Renal cortex interstitium (tissue), 15 donors: Measurements from ENCODE around the gene ALPL. TPM values are rescaled to one million over a fixed set of nuclear protein-coding genes. Genes with fewer than 3 reads are reported as not detected.
"Not testable (repeated sequence)": the region's sequence is repeated elsewhere in the genome, so short reads cannot be mapped to it uniquely, and the experiment has no call there.

Experiments used
- DNase-seq, 11 donors: peaks; one replicate each; pipeline ENCODE4 v3.0.0-alpha.2; 2013; ENCODE audit warnings: low read depth in 9 of 11, low spot score in 4 of 11; ENCODE audit errors: extremely low read depth in 1 of 11
- long read RNA-seq, 16 experiments: transcript quantifications; one replicate each; lab custom pipeline, GENCODE V29; 2026
- polyA plus RNA-seq, 3 donors: library from polyadenylated mRNA; unstranded; fragments of 120-200 nt; gene quantifications; one replicate each; pipeline ENCODE4 v1.2.1, GENCODE V29; 2013; ENCODE audit not compliant: insufficient read length in 3 of 3

ALPL gene
- polyA plus RNA-seq = 10 to 100 TPM; 36.5 to 47.9 (median 41.4) TPM
- long read RNA-seq, donor 1, transcript ALPL-204 (12 exons, 2,589 nt) = major isoform, 7 of 8 reads
- long read RNA-seq, donor 1, partial matches to known transcripts = 0 of 8 reads
- long read RNA-seq, donor 1, other reads (novel, unspliced or antisense) = 0 of 8 reads
- long read RNA-seq, donor 2, partial matches to known transcripts = 0 of 2 reads
- long read RNA-seq, donor 2, other reads (novel, unspliced or antisense) = 0 of 2 reads
- long read RNA-seq, donor 3, transcript ALPL-204 (12 exons, 2,589 nt) = major isoform, 8 of 11 reads
- long read RNA-seq, donor 3, partial matches to known transcripts = 0 of 11 reads
- long read RNA-seq, donor 3, other reads (novel, unspliced or antisense) = 0 of 11 reads
- long read RNA-seq, donor 4, transcript ALPL-204 (12 exons, 2,589 nt) = major isoform, 12 of 14 reads
- long read RNA-seq, donor 4, partial matches to known transcripts = 0 of 14 reads
- long read RNA-seq, donor 4, other reads (novel, unspliced or antisense) = 0 of 14 reads
- long read RNA-seq, donor 5 = 0 reads
- long read RNA-seq, donor 6, transcript ALPL-204 (12 exons, 2,589 nt) = major isoform, 9 of 12 reads
- long read RNA-seq, donor 6, partial matches to known transcripts = 0 of 12 reads
- long read RNA-seq, donor 6, other reads (novel, unspliced or antisense) = 0 of 12 reads
- long read RNA-seq, donor 7, transcript ALPL-204 (12 exons, 2,589 nt) = major isoform, 9 of 10 reads
- long read RNA-seq, donor 7, partial matches to known transcripts = 0 of 10 reads
- long read RNA-seq, donor 7, other reads (novel, unspliced or antisense) = 0 of 10 reads
- long read RNA-seq, donor 8, transcript ALPL-204 (12 exons, 2,589 nt) = major isoform, 21 of 26 reads
- long read RNA-seq, donor 8, transcript ALPL-203 (12 exons, 2,193 nt) = minor isoform, 5 of 26 reads
- long read RNA-seq, donor 8, partial matches to known transcripts = 0 of 26 reads
- long read RNA-seq, donor 8, other reads (novel, unspliced or antisense) = 0 of 26 reads
- long read RNA-seq, donor 9, partial matches to known transcripts = 6 of 11 reads
- long read RNA-seq, donor 9, other reads (novel, unspliced or antisense) = 0 of 11 reads
- long read RNA-seq, donor 10, partial matches to known transcripts = 0 of 3 reads
- long read RNA-seq, donor 10, other reads (novel, unspliced or antisense) = 0 of 3 reads
- long read RNA-seq, donor 11, partial matches to known transcripts = 0 of 6 reads
- long read RNA-seq, donor 11, other reads (novel, unspliced or antisense) = 0 of 6 reads
- long read RNA-seq, donor 12, partial matches to known transcripts = 0 of 1 reads
- long read RNA-seq, donor 12, other reads (novel, unspliced or antisense) = 0 of 1 reads
- long read RNA-seq, donor 13, transcript ALPL-204 (12 exons, 2,589 nt) = major isoform, 8 of 28 reads
- long read RNA-seq, donor 13, partial matches to known transcripts = 18 of 28 reads
- long read RNA-seq, donor 13, other reads (novel, unspliced or antisense) = 0 of 28 reads
- long read RNA-seq, donor 14, transcript ALPL-204 (12 exons, 2,589 nt) = major isoform, 7 of 8 reads
- long read RNA-seq, donor 14, partial matches to known transcripts = 0 of 8 reads
- long read RNA-seq, donor 14, other reads (novel, unspliced or antisense) = 0 of 8 reads
- long read RNA-seq, donor 15, transcript ALPL-204 (12 exons, 2,589 nt) = major isoform, 6 of 6 reads
- long read RNA-seq, donor 15, partial matches to known transcripts = 0 of 6 reads
- long read RNA-seq, donor 15, other reads (novel, unspliced or antisense) = 0 of 6 reads
- long read RNA-seq, donor 16, transcript ALPL-203 (12 exons, 2,193 nt) = minor isoform, 5 of 30 reads
- long read RNA-seq, donor 16, transcript ALPL-204 (12 exons, 2,589 nt) = major isoform, 13 of 30 reads
- long read RNA-seq, donor 16, partial matches to known transcripts = 9 of 30 reads
- long read RNA-seq, donor 16, other reads (novel, unspliced or antisense) = 0 of 30 reads

DNA sequence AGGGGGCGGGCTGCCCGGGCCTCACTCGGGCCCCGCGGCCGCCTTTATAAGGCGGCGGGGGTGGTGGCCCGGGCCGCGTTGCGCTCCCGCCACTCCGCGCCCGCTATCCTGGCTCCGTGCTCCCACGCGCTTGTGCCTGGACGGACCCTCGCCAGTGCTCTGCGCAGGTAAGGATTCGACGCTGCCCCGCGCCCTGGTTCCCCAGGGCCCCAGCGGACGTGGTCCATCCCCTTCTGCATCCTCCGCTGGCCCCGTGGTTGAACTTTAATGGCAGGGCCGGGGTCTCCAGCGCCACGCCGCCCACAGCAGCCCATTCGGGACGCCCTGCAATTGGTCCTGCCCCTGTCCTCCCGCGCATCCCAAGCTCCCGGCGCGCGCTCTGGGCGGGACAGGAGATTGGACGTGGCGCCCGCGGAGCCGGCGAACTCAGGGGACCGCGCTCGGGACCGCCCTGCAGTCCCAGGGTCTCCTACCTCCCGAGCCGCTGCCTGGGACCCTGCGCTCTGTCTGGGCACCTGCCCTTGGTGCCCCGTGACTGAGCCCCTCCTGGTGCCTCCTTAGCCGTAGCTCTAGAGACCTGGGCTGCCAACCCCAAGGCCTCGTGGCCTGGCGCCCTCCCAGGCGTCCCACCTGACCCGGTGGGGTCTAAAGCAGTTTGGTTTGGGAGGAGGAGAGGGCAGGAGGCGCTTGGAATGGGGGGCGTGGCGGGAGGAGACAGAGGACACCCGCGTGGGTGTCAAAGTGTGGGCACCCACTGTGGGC lies at the start of gene ALPL:
Gene ALPL (plus strand): TSS at position 73 of the 762 bp plus-strand sequence. CDS start 44,659 bp downstream, outside the sequence.
- no peak for DNase-seq

DNA sequence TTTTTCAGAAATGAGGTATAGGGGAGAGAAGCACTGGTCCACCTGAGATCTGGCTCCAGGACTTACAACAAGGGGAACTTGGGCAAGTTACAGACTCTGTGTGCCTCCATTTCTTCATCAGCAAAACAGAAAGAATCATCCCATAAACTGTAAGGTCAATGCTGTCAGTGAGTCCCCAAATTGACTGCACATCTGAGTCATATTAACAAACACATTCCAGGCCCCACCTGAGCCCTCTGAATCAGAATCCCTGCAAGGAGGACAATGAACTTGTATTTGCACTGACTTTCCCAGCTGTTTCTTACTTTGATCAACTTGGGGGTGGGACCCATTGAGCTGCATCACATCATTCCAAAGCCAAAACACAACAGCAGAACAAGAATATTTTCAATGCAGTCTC lies 44.1 kb upstream of the ALPL start:
- not testable (repeated sequence) for DNase-seq

- DNase-seq = not testable (repeated sequence)
Measured at GRCh38 chr1:21467946-21468345, 41.3 kb upstream of the ALPL start.

DNA sequence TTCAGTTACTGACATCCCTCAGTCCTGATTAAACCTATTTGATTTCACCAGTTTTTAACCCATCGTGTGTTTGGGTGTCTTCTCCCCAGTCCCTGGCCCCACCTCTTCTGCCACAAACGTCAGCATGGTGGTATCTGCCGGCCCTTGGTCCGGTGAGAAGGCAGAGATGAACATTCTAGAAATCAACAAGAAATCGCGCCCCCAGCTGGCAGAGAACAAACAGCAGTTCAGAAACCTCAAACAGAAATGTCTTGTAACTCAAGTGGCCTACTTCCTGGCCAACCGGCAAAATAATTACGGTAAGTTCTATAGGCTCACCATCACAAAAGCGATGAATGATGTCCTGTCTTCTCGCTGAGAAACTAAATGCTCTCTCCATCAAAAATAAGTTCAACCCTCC lies 40.6 kb upstream of the ALPL start:
- DNase-seq = peak in 1 of 11 donors; percentile 11

DNA sequence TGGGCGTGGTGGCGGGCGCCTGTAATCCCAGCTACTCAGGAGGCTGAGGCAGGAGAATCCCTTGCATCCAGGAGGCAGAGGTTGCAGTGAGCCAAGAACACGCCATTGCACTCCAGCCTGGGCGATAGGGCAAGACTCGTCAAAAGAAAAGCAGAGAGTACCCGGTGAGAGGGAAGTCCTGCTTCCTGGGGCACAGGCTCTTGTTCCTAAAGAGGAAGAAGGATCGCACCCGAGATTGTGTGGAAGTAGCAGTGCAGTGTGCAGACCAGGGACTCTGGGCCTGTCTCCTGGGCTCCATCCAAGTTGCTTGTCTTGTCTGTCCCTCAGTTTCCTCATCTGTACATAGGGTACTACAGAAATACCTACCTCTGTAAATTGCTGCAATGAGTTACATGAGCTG lies 39.6 kb upstream of the ALPL start:
- no peak for DNase-seq

GRCh38 chr1:21472861-21473260 lies 36.4 kb upstream of the ALPL start:
- DNase-seq = no peak

- no peak for DNase-seq
Measured at GRCh38 chr1:21478356-21478755, 30.9 kb upstream of the ALPL start.

- DNase-seq = not testable (repeated sequence)
Measured at GRCh38 chr1:21483881-21484280, 25.3 kb upstream of the ALPL start.

- DNase-seq = no peak
Measured at GRCh38 chr1:21489146-21489545, 20.1 kb upstream of the ALPL start.

GRCh38 chr1:21490774-21491487 lies 18.3 kb upstream of the ALPL start:
- no peak for DNase-seq

GRCh38 chr1:21491488-21492355 lies 17.5 kb upstream of the ALPL start:
- DNase-seq = peak in 2 of 11 donors; percentile 51

DNA sequence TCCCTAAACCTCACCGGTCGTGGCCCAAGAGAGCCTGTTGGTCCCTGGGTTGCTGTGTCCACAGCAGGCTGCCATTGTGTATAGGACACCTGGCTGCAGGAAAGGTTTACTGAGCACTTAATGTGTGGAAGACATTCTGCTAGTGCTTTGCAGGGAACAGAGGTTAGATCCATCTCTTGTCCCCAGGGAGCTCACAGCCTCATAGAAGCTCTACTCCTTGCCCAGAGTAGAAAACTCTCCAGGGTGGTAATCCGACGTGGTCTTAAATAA lies 16.9 kb upstream of the ALPL start:
- DNase-seq = no peak

DNA sequence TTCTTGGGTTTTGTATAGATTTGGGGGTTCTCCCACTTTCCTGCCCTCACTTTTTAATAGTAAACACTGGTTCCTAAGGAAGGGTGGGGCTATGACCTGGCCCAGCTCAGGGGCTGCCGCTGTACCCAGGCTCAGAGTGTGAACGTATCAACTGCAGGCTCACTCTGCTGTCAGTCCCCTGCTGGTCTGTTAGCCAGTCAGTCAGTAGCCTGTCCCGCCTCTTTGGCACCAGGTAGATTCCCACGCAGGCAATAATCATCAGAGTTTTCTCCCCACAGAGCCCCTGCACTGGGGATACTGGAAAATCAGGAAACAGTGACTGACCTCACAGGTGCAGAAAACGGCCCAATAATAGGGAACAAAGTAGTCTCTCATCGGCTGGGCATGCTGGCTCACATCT lies 15.0 kb upstream of the ALPL start:
- DNase-seq = no peak

- no peak for DNase-seq
Measured at GRCh38 chr1:21495225-21495820, 13.9 kb upstream of the ALPL start.

DNA sequence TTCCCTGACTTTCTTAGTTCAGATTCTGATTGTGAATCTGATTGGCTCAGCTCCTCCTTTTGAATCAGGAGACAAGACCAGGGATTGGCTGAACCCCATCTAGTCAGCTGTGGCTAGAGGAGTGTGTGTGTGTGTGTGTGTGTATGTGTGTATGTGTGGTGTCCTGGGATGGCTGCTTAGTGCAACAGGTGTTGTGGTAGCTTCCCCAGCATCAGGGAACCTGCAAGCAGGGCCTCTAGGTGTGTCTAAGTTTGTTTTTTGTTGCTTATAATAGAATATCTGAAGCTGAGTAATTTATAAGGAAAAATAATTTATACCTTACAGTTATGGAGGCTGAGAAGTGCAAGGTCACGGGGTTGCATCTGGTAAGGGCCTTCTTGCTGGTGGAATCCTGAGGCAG lies 13.2 kb upstream of the ALPL start:
- DNase-seq = no peak
